SK-N-SH (cell line): ENCODE data around the gene TTC28. TPM values are rescaled to one million over a fixed set of nuclear protein-coding genes. Genes with fewer than 3 reads are reported as not detected.

Experiments used
- CTCF ChIA-PET: fragments of 300-600, 350-600 bp; formaldehyde crosslinking; extraction: SDS; loops from one replicate; lab custom pipeline; 2021; lab: Yijun Ruan, JAX
- POLR2A ChIA-PET: fragments of 350-600 bp; sonication (Branson Sonifier 250); formaldehyde crosslinking; extraction: SDS; loops from one replicate; lab custom pipeline; 2020; ENCODE audit warnings: antibody characterized with exemption, inconsistent platforms; lab: Yijun Ruan, JAX
- DNase-seq: peaks from one replicate; pipeline ENCODE4 v3.0.0; 2012
- H2AFZ ChIP-seq: fragments of 200-600 bp; sonication (generic); 2 replicates; pipeline ENCODE4 v1.8.1; 2016; ENCODE audit warnings: antibody characterized with exemption, mild to moderate bottlenecking, low read depth
- H3F3A ChIP-seq: fragments of 200-600 bp; sonication (generic); replicated peaks from 2 replicates; pipeline ENCODE3; 2016; ENCODE audit warnings: antibody characterized with exemption, mild to moderate bottlenecking; ENCODE audit not compliant: insufficient read depth
- H3K27ac ChIP-seq, 2 experiments: fragments of 200-500 bp in 1 of 2; fragments of 200-600 bp in 1 of 2; sonication (Bioruptor generic) in 1 of 2; sonication (generic), shearing (Covaris generic) in 1 of 2; 2 replicates each; pipeline versions ENCODE4 v1.5.1 to v1.6.1; 2014 to 2016; ENCODE audit warnings: low read depth in 2 of 2, inconsistent platforms in 1 of 2, low read length in 1 of 2, mild to moderate bottlenecking in 1 of 2, mixed read lengths in 1 of 2
- H3K27me3 ChIP-seq: fragments of 200-600 bp; sonication (generic), shearing (Covaris generic); 2 replicates; pipeline ENCODE4 v1.6.1; 2016; ENCODE audit warnings: mixed run types; ENCODE audit not compliant: insufficient read depth
- H3K36me3 ChIP-seq, 2 experiments: fragments of 200-500 bp in 1 of 2; fragments of 200-600 bp in 1 of 2; sonication (Bioruptor generic) in 1 of 2; sonication (generic) in 1 of 2; replicated peaks in 1 of 2; 2 replicates each; pipeline versions ENCODE3 to v1.5.1; 2014 to 2016; ENCODE audit warnings: low read length in 1 of 2, mild to moderate bottlenecking in 1 of 2; ENCODE audit not compliant: insufficient read depth in 2 of 2, control insufficient read depth in 1 of 2
- H3K4me1 ChIP-seq, 2 experiments: fragments of 200-500 bp in 1 of 2; fragments of 200-600 bp in 1 of 2; sonication (Bioruptor generic) in 1 of 2; sonication (generic), shearing (Covaris generic) in 1 of 2; 2 replicates each; pipeline versions ENCODE4 v1.5.1 to v1.6.1; 2014 to 2016; ENCODE audit warnings: low read depth in 1 of 2, low read length in 1 of 2, mixed run types in 1 of 2; ENCODE audit not compliant: insufficient read depth in 2 of 2, control insufficient read depth in 1 of 2
- H3K4me2 ChIP-seq: fragments of 200-600 bp; sonication (generic), shearing (Covaris generic); 2 replicates; pipeline ENCODE4 v1.6.1; 2017; ENCODE audit warnings: mixed run types
- H3K4me3 ChIP-seq, 2 experiments: fragments of 200-500 bp in 1 of 2; fragments of 200-600 bp in 1 of 2; sonication (Bioruptor generic) in 1 of 2; sonication (generic), shearing (Covaris generic) in 1 of 2; 2 replicates each; pipeline versions ENCODE4 v1.5.1 to v1.8.1; 2014 to 2016; ENCODE audit warnings: low read depth in 2 of 2, inconsistent platforms in 1 of 2, low read length in 1 of 2, mild to moderate bottlenecking in 1 of 2, mixed read lengths in 1 of 2, moderate library complexity in 1 of 2
- H3K79me2 ChIP-seq: fragments of 200-600 bp; sonication (generic); 2 replicates; pipeline ENCODE4 v1.8.1; 2017; ENCODE audit warnings: mild to moderate bottlenecking; ENCODE audit not compliant: insufficient read depth
- H3K9ac ChIP-seq: fragments of 200-600 bp; sonication (generic); 2 replicates; pipeline ENCODE4 v1.6.1; 2017; ENCODE audit warnings: mixed run types
- H3K9me2 ChIP-seq: fragments of 200-600 bp; sonication (generic); 2 replicates; pipeline ENCODE4 v1.6.1; 2017; ENCODE audit warnings: mixed run types
- H3K9me3 ChIP-seq: fragments of 200-600 bp; sonication (generic); 2 replicates; pipeline ENCODE4 v1.6.1; 2017; ENCODE audit warnings: mixed run types, mild to moderate bottlenecking, moderate library complexity
- H4K20me1 ChIP-seq: fragments of 200-600 bp; sonication (generic); 2 replicates; pipeline ENCODE4 v1.6.1; 2017; ENCODE audit warnings: mild to moderate bottlenecking, mixed run types; ENCODE audit not compliant: insufficient read depth
- EZH2phosphoT487 ChIP-seq: fragments of 200-600 bp; sonication (generic); IDR thresholded peaks from 2 replicates; pipeline ENCODE4 v1.6.1; 2017; ENCODE audit warnings: low read depth, mixed run types, mild to moderate bottlenecking, antibody characterized with exemption, moderate library complexity, borderline replicate concordance
- FOSL2 ChIP-seq: IDR thresholded peaks from 2 replicates; pipeline ENCODE4 v1.4.0; 2012; ENCODE audit warnings: low read depth, mild to moderate bottlenecking, moderate library complexity, borderline replicate concordance
- FOXM1 ChIP-seq: IDR thresholded peaks from 2 replicates; pipeline ENCODE4 v1.4.0; 2012; ENCODE audit warnings: low read depth, mild to moderate bottlenecking
- GATA2 ChIP-seq: sonication (generic); formaldehyde crosslinking; IDR thresholded peaks from 2 replicates; pipeline ENCODE4 v1.5.0; 2020; ENCODE audit warnings: mild to moderate bottlenecking, missing genetic modification reagents
- JUND ChIP-seq: IDR thresholded peaks from 2 replicates; pipeline ENCODE4 v1.4.0; 2012
- MXI1 ChIP-seq: IDR thresholded peaks from 2 replicates; pipeline ENCODE4 v1.6.1; 2012; ENCODE audit warnings: mild to moderate bottlenecking, low read depth, low read length, improper control_type of control experiment
- PBX3 ChIP-seq: IDR thresholded peaks from 2 replicates; pipeline ENCODE4; 2012
- RCOR1 ChIP-seq: fragments of 150-350 bp; IDR thresholded peaks from 2 replicates; pipeline ENCODE4 v1.6.1; 2017; ENCODE audit warnings: antibody characterized with exemption, low read length
- RXRA ChIP-seq: IDR thresholded peaks from 2 replicates; pipeline ENCODE4 v1.4.0; 2012; ENCODE audit warnings: low read depth, mild to moderate bottlenecking, borderline replicate concordance
- TAF1 ChIP-seq: IDR thresholded peaks from 2 replicates; pipeline ENCODE4 v1.6.1; 2012; ENCODE audit warnings: low read depth, mild to moderate bottlenecking, low read length, moderate library complexity, borderline replicate concordance
- TCF12 ChIP-seq: IDR thresholded peaks from 2 replicates; pipeline ENCODE4 v1.4.0; 2012
- TEAD4 ChIP-seq: IDR thresholded peaks from 2 replicates; pipeline ENCODE4 v1.4.0; 2012; ENCODE audit warnings: mild to moderate bottlenecking, borderline replicate concordance; ENCODE audit not compliant: insufficient read depth
- USF2 ChIP-seq: fragments of 150-350 bp; IDR thresholded peaks from 2 replicates; pipeline ENCODE4 v1.6.1; 2017; ENCODE audit warnings: antibody characterized with exemption, low read length, low read depth, borderline replicate concordance
- YY1 ChIP-seq: IDR thresholded peaks from 2 replicates; pipeline ENCODE4 v1.4.0; 2012; ENCODE audit warnings: low read depth, mild to moderate bottlenecking
- ZBTB33 ChIP-seq: IDR thresholded peaks from 2 replicates; pipeline ENCODE4 v1.4.0; 2012; ENCODE audit warnings: low read depth, borderline replicate concordance
- WGBS: methylation state at CpG from one replicate; pipeline ENCODE4 v1.1.6; 2017; ENCODE audit warnings: low lambda C conversion rate; 5-methylcytosine and 5-hydroxymethylcytosine counted together
- polyA plus RNA-seq, 3 experiments: library from polyadenylated mRNA; depleted of rRNA; stranded (reverse); fragments of >200 nt; gene quantifications; 2 replicates each; pipeline ENCODE4 v1.2.3, GENCODE V29; 2012

TTC28 gene
- polyA plus RNA-seq, 1 of the 3 experiments (the other 2 are of a cell fraction), result 5.9 TPM

GRCh38 chr22:28630177-28630574 is 49.5 kb downstream of the TTC28 start (continued):
- TF ChIP-seq ZBTB33 (no peak), TEAD4 (no peak), TAF1 (no peak), TCF12 (no peak), YY1 (no peak), FOSL2 (no peak), GATA2 (CRISPR knock-in tag) (no peak), MXI1 (no peak)

GRCh38 chr22:28629420-28630176 is 50.0 kb downstream of the TTC28 start:
- WGBS, result 94% methylated on average over 4 of the region's 4 CpGs
- no peaks in the 10 kb centered on the region for H3K4me1 ChIP-seq
- CTCF ChIA-PET, result no interaction called here

More at GRCh38 chr22:28629420-28630176, 50.0 kb downstream of the TTC28 start:
- TF ChIP-seq TAF1, result no peak
- no peak for TF ChIP-seq USF2
- TF ChIP-seq EZH2phosphoT487, result no peak
- no peak for TF ChIP-seq RXRA
- no peak for TF ChIP-seq PBX3
- no peak for TF ChIP-seq YY1
- TF ChIP-seq FOSL2, result no peak
- TF ChIP-seq JUND, result no peak
- no peak for TF ChIP-seq RCOR1
- TF ChIP-seq FOXM1, result no peak
- TF ChIP-seq, all 33 proteins: peak for 0
- Histone ChIP-seq H3K4me3 (no peak overlapping the region), H4K20me1 (no peaks in the 10 kb centered on the region), H3K9ac (no peak overlapping the region), H3K36me3 (peaks cover 0 to 11% of the 10 kb centered on the region in 2 experiments), H3K9me2 (no peaks in the 10 kb centered on the region), H2AFZ (no peak overlapping the region), H3K9me3 (no peaks in the 10 kb centered on the region), H3K27ac (no peak overlapping the region), H3K27me3 (no peaks in the 10 kb centered on the region), H3K4me2 (no peak overlapping the region), H3K79me2 (peaks cover 12% of the 10 kb centered on the region; the same call in 1 of the 2 replicates), H3F3A (peaks cover 3% of the 10 kb centered on the region)
- POLR2A ChIA-PET, result interaction anchor here (0.6 kb wide), 1 partner anchor 1241 kb away, joined by 3 read pairs; no protein-coding TSS in a partner anchor
- no peak for DNase-seq
